Measurements from ENCODE around the gene ARMC5.
A peak's percentile ranks its signal among the peaks of the same experiment; 100 is the strongest.

- TF ChIP-seq CTCF (conservative IDR thresholded peaks at IDR 0.05; ENCODE audit: low read depth, low read length) = peak; percentile 75
- TF ChIP-seq EZH2 (IDR thresholded peaks at IDR 0.05; ENCODE audit: borderline replicate concordance, low read depth, low read length, poor library complexity, severe bottlenecking) = no peak
Measured at GRCh38 chr16:31472709-31473203, 13.5 kb downstream of the ARMC5 start.

Data from A673 (cell line).